GM21576 (cell line): Measurements from ENCODE around the gene LMX1A.

Experiments
- ATAC-seq: cut with Tn5 transposase; IDR thresholded peaks from one replicate; pipeline ENCODE4 v1.9.1; 2021; ENCODE audit warnings: mild to moderate bottlenecking, moderate library complexity; ENCODE audit not compliant: unreplicated experiment

The LMX1A gene

DNA sequence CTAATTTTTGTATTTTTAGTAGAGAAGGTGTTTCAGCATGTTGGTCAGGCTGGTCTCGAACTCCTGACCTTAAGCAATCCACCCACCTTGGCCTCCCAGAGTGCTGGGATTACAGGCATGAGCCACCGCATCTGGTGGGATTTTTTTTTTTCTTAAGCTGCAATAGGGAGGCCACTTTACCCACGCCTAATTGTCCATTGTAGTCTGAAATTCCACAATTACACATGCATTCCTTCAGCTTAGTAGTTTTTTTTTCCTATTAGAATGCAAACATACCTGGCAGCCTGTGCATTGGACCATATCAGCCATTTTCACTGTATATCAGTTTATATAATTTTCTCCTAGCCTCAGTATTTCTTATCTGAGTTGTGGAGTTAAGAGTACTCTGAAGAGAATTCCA lies 186.8 kb downstream of the LMX1A start:
- no peak for ATAC-seq

DNA sequence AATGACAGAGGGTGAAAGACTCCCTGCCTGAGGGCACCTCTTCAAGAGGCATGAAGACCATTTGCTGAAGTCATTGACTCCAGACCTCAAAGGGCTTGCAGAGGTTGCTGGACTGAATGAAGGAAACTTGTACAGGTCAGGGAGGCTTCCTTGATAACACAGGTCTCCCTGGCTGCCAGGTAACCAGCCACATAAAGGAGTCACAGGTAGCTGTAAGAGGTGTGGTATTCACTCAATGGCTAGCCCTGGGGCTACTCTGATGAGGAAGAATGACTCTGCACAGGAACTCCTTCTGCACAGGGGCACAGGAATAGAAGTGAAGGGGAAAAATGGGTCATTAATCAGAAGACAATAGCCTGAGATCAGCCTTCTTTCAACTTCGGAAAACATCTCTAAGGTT lies 187.5 kb downstream of the LMX1A start:
- no peak for ATAC-seq

GRCh38 chr1:165168467-165168866 lies 188.0 kb downstream of the LMX1A start:
- no peak for ATAC-seq

DNA sequence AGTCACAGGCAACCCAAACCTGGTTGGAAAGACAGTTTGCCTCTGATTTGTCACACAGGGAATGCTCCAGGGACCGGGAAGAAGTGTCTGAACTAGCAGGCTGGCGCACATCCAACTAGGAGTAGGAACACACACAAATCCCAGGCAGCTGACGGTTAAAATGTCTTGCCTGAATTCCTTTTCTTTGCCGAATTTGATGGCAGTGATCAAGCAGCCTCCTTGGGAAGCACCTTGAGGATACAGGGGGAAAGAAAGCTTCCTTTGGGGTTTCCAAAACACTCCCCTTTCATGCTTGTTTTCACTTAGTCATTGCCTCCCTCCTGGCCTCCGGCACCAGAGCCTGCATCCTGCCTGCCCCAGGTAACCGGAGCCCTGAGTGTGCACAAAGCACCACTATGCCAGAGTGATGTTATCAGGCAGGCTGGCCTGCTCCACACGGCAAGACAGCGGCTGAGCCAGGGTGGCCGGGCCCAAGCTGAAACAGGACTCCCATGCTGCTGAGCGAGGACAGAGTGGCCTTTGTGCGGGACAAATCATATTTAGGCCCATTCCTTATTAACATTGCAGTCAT lies 193.8 kb downstream of the LMX1A start:
- no peak for ATAC-seq

- ATAC-seq = no peak
Measured at GRCh38 chr1:165161130-165161529, 195.4 kb downstream of the LMX1A start.

DNA sequence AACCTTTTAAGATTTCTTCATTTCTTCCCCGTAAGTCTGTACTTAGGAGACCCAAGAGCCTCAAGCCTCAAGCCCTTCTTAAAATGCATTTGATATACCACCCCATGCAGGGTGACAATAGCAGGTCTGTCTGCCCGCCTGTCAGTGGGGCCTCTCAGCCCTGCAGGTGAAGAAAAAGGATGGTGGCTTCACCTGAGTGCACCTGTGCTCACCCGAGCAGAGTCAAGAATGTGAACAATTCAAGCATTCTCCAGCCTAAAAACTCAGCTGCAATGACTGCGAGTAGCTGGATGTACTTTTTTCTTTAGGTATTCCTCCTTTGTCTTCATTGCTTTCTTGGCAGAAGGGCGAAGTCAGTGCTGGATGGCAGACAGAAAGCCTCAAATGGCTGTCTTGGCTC lies 203.3 kb downstream of the LMX1A start:
- no peak for ATAC-seq

GRCh38 chr1:165152727-165153126 lies 203.8 kb downstream of the LMX1A start:
- ATAC-seq = no peak

DNA sequence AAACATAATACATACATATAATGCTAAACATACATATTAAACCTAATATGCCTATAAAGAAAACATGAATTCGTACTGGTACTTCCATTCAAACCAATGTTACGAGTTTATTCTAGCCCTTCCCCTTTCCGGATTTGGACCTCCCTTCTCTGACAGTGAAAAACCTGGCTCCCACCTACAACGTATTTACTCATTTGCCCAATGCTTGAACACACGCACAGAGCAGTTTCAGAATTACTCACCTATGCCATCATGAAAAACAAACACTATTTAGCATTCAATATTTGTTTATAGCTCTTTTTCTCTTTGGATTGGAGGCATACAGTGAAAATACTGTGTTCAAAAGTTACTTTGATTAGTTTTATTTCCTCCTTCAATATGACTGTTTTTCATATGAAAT lies 204.4 kb downstream of the LMX1A start:
- ATAC-seq = no peak
